Dermis blood vessel endothelial cell (primary cell): ENCODE data around the gene GUCA2A. TPM values are rescaled to one million over a fixed set of nuclear protein-coding genes. Genes with fewer than 3 reads are reported as not detected.
"Not testable (repeated sequence)": the region's sequence is repeated elsewhere in the genome, so short reads cannot be mapped to it uniquely, and the experiment has no call there.

Experiments used
- DNase-seq: peaks from one replicate; pipeline ENCODE4 v3.0.0; 2010
- total RNA-seq: library from RNA; depleted of rRNA; stranded (reverse); fragments of >200 nt; gene quantifications from 2 replicates; pipeline ENCODE4 v1.2.3, GENCODE V29; 2014

The GUCA2A gene, protein sequence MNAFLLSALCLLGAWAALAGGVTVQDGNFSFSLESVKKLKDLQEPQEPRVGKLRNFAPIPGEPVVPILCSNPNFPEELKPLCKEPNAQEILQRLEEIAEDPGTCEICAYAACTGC
- not detected in 2 replicates for total RNA-seq

GRCh38 chr1:42164551-42165420 is at the start of gene GUCA2A:
GUCA2A (minus strand) TSS chr1:42164745; CDS start chr1:42164712, 33 bp downstream.
- DNase-seq = no peak

GRCh38 chr1:42211224-42211623 is 46.7 kb upstream of the GUCA2A start:
- DNase-seq = peak; percentile 68

DNA sequence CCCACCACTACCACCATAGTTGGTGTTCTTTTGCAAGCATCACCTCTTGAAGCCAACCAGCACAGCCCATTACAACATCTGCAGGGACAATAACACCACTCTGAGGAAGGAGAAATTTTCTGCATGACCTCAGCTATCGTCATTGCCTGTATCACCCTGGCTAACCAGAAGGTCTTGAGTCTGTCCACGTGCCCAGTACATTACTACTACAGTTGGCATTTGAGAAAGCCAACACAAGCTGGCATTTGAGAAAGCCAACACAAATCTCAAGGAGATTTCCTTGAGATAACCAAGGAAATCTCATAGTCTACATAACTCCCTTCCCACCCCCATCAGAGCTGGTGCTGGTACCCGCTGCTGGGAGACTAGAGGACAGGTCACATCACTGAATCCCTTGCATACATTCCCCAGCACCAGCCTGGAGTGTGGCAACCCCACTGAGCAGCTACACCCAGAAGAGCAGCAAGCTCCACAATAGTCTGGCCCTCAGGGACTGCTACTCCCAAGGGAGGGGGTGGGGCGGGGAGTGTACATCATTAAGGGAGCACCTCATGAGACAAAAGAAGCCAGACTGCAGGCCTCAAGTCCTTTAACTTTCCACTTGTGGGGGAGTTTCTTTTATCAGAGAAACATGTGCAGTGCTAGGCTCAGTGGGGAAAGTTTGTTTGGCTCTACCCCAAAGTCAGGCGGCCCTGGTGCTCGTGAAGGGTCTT is 46.0 kb upstream of the GUCA2A start:
- DNase-seq = no peak

DNA sequence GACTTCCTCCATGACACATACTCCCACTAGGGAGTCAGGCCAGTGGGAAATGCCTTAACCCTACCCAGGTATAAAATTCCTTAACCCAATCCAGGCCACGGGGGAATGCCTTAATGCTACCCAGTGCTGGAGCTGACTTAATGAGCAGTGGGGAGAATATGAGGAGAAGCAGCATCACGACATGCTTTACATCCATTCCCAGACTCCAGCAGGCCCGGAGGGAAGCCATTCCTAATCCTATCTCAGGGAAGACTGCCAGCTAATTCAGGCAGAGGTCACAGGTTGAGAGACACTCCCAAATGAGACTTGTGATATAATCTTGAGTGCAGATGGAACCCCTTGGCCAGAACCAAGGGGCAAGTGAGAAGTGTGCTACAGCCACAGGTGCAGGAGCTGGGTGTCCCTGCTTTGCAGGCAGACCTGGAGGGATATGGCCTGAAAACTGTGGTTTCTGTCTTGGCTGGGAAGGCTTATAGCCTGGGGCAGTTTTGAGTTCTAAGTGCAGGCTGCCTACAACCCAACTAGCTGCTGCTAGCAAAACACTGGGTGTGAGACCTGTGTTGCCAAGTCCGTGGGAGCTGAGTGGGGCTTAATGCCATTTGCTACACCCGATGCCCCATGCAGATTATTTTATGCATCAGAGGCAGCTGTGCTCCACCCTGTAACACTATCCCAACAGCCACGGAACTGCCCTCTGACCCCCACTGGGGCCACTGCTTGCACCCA is 45.1 kb upstream of the GUCA2A start:
- no peak for DNase-seq

- not testable (repeated sequence) for DNase-seq
These were observed 42.4 kb upstream of the GUCA2A start for GRCh38 chr1:42206930-42207329.

DNA sequence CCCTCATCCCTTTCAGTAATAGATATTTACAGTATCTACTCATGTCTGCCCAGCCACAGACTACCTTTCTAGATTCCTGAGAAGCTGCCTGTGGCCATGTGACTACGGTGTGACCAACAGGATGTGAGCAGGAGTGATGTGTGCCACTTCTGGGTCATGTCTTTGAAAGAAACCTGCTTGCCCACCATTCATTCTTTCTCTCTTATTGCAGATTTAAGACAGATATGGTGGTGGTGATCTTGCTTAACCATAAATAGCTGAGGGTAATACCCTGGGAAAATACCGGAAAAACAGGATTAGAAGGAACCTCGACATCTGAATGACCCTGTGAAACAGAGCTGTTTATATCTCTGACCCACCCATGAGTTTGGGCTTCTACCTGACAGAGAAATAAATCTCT is 41.6 kb upstream of the GUCA2A start:
- no peak for DNase-seq

DNA sequence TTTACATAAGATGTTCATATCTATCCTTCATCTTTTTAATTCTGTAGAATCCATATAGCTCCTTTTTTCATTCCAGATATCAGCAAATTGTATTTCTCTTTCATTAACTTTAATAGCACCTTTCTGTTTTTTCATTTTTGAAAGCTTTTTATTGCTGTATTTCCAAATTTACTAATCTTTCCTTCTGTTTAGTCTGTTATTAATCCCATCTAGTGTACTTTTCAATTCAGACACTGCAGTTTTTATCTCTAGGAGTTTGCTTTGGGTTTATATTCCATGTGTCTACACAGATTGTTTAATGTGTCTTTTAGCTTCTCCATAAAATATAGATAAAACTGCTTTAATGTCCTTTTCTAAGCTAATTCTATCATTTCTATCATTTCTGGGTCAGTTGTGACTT is 37.4 kb upstream of the GUCA2A start:
- no peak for DNase-seq

GRCh38 chr1:42198251-42198650 is 33.7 kb upstream of the GUCA2A start:
- no peak for DNase-seq

DNA sequence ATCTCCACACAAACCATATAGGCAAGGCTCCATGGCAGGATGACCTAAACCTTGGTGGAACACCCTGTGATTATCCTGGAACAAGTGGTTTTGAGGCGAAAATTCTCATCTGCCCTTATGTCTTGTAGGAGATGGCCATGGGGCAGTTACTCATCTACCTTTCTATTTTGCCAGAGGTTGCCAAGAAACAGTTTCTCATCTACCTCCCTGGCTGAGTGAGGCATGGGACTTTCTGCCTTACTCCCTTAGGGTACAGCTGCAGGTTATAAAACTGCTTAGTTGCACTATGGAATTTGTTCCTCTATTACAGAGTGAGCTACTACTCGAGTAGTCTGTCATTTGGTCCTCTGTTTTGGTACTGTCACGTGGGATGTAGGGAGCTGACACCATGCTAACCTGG is 31.3 kb upstream of the GUCA2A start:
- DNase-seq = no peak

GRCh38 chr1:42192106-42192505 is 27.6 kb upstream of the GUCA2A start:
- DNase-seq = no peak

GRCh38 chr1:42191319-42191718 is 26.8 kb upstream of the GUCA2A start:
- DNase-seq = no peak

GRCh38 chr1:42189931-42190853 is 25.6 kb upstream of the GUCA2A start:
- no peak for DNase-seq

DNA sequence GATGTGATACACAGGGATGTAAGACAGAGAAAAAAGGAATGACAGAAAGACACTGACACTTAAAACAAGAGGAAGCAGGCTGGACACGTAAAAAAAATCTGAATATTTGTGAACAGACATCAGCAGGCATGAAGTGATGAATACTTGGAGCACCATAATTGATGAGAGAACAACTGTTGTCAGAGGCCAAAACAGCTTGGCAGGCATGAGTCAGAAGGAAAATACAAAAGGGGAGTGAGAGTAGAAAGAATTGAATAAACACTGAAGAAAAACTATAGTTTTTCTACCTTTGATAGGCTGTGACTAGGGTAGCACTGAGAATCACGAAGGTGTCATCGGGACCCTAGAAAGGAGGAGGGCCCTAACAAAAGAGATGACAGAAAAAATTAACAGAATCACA is 21.6 kb upstream of the GUCA2A start:
- peak; percentile 71 for DNase-seq

DNA sequence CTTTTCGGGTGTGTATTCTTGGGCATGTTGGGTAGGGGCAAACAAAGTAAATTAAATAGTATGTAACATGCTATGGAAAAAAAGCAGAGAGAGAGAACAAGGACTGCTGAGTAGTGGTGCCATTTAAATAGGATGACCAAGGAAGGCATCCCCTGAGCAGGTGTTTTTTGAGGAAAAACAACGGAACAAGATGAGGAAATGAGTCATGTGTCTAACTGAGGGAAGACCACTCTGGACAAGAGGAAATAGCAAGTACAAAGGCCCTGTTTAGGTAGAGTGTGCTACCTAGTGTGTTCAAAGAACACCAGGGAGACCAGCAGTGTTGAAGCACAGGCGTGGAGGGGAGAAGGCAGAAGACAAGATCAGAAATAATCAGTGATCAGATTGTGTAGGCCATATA is 20.1 kb upstream of the GUCA2A start:
- peak; percentile 47 for DNase-seq

DNA sequence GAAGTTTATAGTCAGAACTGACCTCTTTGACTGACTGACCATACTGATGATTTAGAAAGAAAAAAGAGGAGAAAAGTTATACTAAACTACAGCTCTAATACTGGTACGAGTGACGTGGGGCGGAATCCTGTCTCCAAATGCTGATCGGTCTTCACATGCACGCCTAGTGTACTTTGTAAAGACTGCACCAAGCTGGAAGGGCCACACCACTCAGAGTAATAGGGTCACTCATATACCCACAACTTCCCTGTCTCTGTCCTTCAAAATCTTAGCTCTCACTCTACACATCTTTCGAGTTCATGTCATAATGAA is 19.4 kb upstream of the GUCA2A start:
- DNase-seq = no peak

GRCh38 chr1:42183210-42183956 is 18.8 kb upstream of the GUCA2A start:
- no peak for DNase-seq

GRCh38 chr1:42181687-42182086 is 17.1 kb upstream of the GUCA2A start:
- DNase-seq = no peak

DNA sequence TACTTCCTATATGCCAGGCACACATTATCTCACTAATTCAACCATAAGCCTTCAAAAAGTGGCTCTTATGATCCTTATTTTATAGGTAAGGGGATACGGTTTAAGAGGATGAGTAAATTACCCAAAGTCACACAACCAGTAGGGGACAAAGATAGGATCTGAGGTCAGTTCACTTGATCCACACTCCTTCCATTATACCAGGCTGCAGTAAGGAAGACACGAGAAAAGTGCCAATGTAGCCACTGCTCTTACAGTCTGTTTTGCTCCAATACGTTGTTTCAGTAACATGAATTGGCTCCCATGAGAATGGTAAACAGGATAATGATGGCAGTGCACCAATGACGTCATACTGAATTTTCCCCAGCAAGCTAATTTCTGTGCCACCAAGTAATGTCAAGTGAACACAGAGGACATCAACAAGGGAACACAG is 15.4 kb upstream of the GUCA2A start:
- DNase-seq = peak; percentile 25

DNA sequence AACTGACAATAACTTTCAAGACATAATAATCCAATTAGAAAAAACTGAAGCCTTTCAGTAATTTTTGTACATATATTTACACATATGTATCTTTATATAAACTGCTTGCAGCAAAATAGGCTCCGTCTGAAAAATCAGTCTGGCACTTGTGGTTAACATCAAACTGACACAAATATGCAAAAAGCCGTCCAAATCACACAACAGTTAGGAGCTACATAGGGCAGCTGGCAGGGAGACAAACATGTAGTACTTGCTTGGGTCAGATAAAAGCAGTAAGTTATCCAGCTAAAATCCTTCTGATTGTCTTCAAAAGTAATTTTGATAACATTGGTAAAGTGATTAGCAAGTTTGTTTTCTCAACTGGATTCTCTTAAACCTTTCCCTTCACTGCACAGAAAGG is 14.7 kb upstream of the GUCA2A start:
- no peak for DNase-seq

DNA sequence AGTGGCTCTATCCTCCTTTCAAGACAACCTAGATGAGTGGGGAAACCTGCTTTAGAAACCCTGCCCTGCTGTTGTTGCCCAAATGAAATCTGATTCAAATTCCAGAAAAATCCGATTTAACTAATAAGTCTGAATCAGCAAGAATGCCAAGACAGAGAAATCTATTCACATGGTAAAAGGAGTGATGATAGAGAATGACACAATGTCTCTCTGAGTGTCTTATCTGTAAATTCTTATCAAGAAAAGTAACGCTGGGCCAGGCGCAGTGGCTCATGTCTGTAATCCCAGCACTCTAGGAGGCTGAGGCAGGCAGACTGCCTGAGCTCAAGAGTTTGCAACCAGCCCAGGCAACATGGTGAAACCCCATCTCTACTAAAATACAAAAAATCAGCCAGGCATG is 13.7 kb upstream of the GUCA2A start:
- no peak for DNase-seq

DNA sequence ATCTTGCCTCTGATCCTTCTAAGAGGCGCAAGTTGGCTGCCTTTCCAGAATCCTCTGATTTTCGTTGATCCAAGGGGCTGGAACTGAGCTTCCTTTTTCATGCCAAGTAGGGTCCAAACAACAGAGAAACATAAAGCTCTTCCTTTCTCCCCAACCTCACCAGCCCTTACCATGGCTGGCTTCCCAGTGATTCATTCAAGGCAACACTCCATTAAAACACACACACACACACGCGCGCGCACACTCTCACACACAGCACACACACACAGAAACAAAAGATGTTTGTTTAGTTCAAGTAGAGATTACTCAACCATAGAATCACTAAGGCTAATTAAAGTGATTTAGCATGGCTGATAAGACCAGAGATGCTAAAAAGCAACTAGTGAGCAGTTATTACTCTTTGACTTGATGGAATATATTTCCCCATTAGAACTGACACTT is 13.0 kb upstream of the GUCA2A start:
- DNase-seq = peak; percentile 87
